ENCODE data around the gene TRPM1.

DNA sequence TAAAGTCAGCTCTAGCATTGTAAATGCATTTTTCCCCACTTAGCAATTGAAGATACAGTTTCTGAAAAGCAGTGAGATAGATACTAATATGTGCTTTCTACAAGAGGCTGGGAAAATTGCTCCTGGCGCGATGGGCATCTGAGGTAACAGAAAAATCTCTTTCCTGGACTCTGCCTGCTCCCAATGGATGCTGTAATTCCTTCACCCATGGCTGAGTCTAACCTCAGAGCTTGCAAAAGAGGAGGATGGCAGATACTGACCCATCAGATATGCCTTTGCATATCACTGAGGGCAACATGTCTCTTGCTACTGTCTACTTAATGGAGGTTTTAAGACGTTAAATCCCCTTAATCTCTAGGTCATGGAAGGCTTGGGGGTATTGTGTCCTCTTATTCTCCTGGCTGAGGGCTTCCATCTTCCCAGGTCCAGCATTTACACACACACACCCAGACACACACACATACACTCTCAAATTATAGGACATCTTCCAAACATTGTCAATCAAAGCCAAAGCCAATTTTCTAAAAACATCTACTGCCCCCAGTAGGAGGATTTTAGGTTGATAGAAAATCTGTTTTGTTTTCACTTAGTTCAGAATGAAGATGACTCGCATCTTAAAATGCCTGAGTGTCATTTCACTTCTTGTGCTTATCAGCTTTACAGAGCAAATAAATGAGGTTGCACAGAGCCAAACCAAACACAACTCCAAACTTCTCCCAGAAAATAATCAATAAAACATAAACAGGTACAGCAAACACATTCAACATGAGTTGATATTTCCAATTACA is 2.4 kb downstream of the TRPM1 start:
- TF ChIP-seq, protein P1, sequence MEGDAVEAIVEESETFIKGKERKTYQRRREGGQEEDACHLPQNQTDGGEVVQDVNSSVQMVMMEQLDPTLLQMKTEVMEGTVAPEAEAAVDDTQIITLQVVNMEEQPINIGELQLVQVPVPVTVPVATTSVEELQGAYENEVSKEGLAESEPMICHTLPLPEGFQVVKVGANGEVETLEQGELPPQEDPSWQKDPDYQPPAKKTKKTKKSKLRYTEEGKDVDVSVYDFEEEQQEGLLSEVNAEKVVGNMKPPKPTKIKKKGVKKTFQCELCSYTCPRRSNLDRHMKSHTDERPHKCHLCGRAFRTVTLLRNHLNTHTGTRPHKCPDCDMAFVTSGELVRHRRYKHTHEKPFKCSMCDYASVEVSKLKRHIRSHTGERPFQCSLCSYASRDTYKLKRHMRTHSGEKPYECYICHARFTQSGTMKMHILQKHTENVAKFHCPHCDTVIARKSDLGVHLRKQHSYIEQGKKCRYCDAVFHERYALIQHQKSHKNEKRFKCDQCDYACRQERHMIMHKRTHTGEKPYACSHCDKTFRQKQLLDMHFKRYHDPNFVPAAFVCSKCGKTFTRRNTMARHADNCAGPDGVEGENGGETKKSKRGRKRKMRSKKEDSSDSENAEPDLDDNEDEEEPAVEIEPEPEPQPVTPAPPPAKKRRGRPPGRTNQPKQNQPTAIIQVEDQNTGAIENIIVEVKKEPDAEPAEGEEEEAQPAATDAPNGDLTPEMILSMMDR (IDR thresholded peaks at IDR 0.05), result peak; percentile 8 to 21 (median 14)
- no peak for TF ChIP-seq POLR2A (IDR thresholded peaks at IDR 0.05)
